GM18505 (cell line): ENCODE results near the gene MYH15.
A peak's percentile ranks its signal among the peaks of the same experiment; 100 is the strongest.

ENCODE experiments used
- ATAC-seq: cut with Tn5 transposase; IDR thresholded peaks from one replicate; pipeline ENCODE4 v1.9.1; 2021; ENCODE audit not compliant: unreplicated experiment
- POLR2A ChIP-seq: IDR thresholded peaks from 4 replicates; pipeline ENCODE4 v1.6.1; 2011; ENCODE audit warnings: borderline replicate concordance; ENCODE audit not compliant: insufficient read depth, insufficient read length; ENCODE audit errors: extremely low read depth

Gene MYH15

GRCh38 chr3:108495717-108496116 is 14.7 kb downstream of the MYH15 start:
- no peak for TF ChIP-seq POLR2A
- no peak for ATAC-seq

- no peak for ATAC-seq
- no peak for TF ChIP-seq POLR2A
Measured at GRCh38 chr3:108494906-108495531, 15.4 kb downstream of the MYH15 start.

- no peak for ATAC-seq
- no peak for TF ChIP-seq POLR2A
Measured at GRCh38 chr3:108493862-108494261, 16.5 kb downstream of the MYH15 start.

GRCh38 chr3:108491456-108491855 is 18.9 kb downstream of the MYH15 start:
- TF ChIP-seq POLR2A, result no peak
- ATAC-seq, result no peak

GRCh38 chr3:108489776-108490175 is 20.6 kb downstream of the MYH15 start:
- ATAC-seq, result no peak
- TF ChIP-seq POLR2A, result no peak

- no peak for ATAC-seq
- TF ChIP-seq POLR2A, result no peak
Measured at GRCh38 chr3:108488631-108489030, 21.8 kb downstream of the MYH15 start.

- no peak for ATAC-seq
- TF ChIP-seq POLR2A, result no peak
Measured at GRCh38 chr3:108487439-108487838, 23.0 kb downstream of the MYH15 start.

GRCh38 chr3:108486941-108487340 is 23.5 kb downstream of the MYH15 start:
- ATAC-seq, result no peak
- no peak for TF ChIP-seq POLR2A

GRCh38 chr3:108486338-108486737 is 24.1 kb downstream of the MYH15 start:
- TF ChIP-seq POLR2A, result no peak
- ATAC-seq, result no peak

GRCh38 chr3:108485146-108485545 is 25.2 kb downstream of the MYH15 start:
- no peak for ATAC-seq
- no peak for TF ChIP-seq POLR2A

GRCh38 chr3:108479224-108479623 is 31.2 kb downstream of the MYH15 start:
- TF ChIP-seq POLR2A, result no peak
- ATAC-seq, result no peak

- TF ChIP-seq POLR2A, result no peak
- peak; percentile 70 for ATAC-seq
Measured at GRCh38 chr3:108477511-108478147, 32.8 kb downstream of the MYH15 start.

- ATAC-seq, result no peak
- no peak for TF ChIP-seq POLR2A
Measured at GRCh38 chr3:108475220-108475782, 35.1 kb downstream of the MYH15 start.

GRCh38 chr3:108474581-108474980 is 35.8 kb downstream of the MYH15 start:
- ATAC-seq, result no peak
- no peak for TF ChIP-seq POLR2A
